ENCODE data around the gene MYNN.

Gene MYNN

GRCh38 chr3:169811631-169812331, 38.6 kb downstream of the MYNN start:
- Mint-ChIP-seq H3K9me3 (peaks cover 16% of the 10 kb centered on the region), H3K27ac (peak overlapping the region; percentile 78 to 90 (median 85)), H3K4me1 (peaks cover 9% of the 10 kb centered on the region), H3K36me3 (ENCODE audit: low read depth) (no peaks in the 10 kb centered on the region), H3K4me3 (peak overlapping the region; percentile 80 to 94 (median 90)), H3K27me3 (ENCODE audit: low read depth) (no peaks in the 10 kb centered on the region)
- TF ChIP-seq CTCF (IDR thresholded peaks at IDR 0.05; ENCODE audit: unreplicated experiment in 3 of 3), result no peak

- H3K36me3 Mint-ChIP-seq (ENCODE audit: low read depth), result no peaks in the 10 kb centered on the region
Observed at GRCh38 chr3:169812332-169813235, 39.4 kb downstream of the MYNN start, which contains the start of the genes LRRC34 and LRRIQ4. Gene LRRC34 (minus strand): TSS chr3:169812904. CDS start chr3:169812548, 356 bp downstream. Gene LRRIQ4 (plus strand): TSS chr3:169812870. CDS start chr3:169821922, 9,052 bp downstream.

DNA sequence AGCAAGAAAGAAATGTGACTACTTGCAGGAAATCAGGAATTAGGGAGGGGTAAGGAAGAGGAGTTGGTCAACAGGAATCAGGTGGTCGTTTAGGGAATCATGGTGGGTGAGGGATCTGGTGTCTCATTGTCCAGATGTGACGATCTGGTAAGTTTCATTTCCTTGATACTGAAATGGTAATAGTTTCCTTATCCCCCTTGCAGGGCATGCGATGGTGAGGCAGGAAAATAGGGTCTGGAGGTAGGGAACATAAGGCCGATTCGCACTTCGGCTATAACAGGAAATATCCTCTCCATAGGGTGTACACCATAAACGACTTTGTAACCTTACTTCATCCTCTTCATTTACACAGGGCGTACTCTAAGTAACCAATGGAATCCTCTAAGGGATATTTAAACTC, 40.1 kb downstream of the MYNN start:
- no peak for TF ChIP-seq CTCF (IDR thresholded peaks at IDR 0.05; ENCODE audit: unreplicated experiment in 3 of 3)
- no peaks in the 10 kb centered on the region for H3K36me3 Mint-ChIP-seq (ENCODE audit: low read depth)
- peak overlapping the region; percentile 67 to 94 (median 80) for H3K4me3 Mint-ChIP-seq
- peaks cover 9% of the 10 kb centered on the region for H3K4me1 Mint-ChIP-seq
- peak overlapping the region; percentile 14 to 64 (median 55) for H3K27ac Mint-ChIP-seq
- H3K9me3 Mint-ChIP-seq, result peaks cover 16% of the 10 kb centered on the region
- no peaks in the 10 kb centered on the region for H3K27me3 Mint-ChIP-seq (ENCODE audit: low read depth)

More at GRCh38 chr3:169812332-169813235, 39.4 kb downstream of the MYNN start, which contains the start of the genes LRRC34 and LRRIQ4:
- peak within 1 kb of the TSS; percentile 80 to 94 (median 90) for H3K4me3 Mint-ChIP-seq
- peaks cover 16% of the 10 kb centered on the region for H3K9me3 Mint-ChIP-seq
- H3K27me3 Mint-ChIP-seq (ENCODE audit: low read depth), result no peaks in the 10 kb centered on the region
- H3K4me1 Mint-ChIP-seq, result peaks cover 9% of the 10 kb centered on the region
- no peak for TF ChIP-seq CTCF (IDR thresholded peaks at IDR 0.05; ENCODE audit: unreplicated experiment in 3 of 3)
- H3K27ac Mint-ChIP-seq, result peak within 1 kb of the TSS; percentile 78 to 90 (median 85)

- H3K4me1 Mint-ChIP-seq, result peaks cover 9% of the 10 kb centered on the region
Observed at GRCh38 chr3:169813757-169814517, 40.7 kb downstream of the MYNN start.

More at GRCh38 chr3:169813757-169814517, 40.7 kb downstream of the MYNN start:
- peak overlapping the region; percentile 67 to 94 (median 80) for H3K4me3 Mint-ChIP-seq
- peaks cover 16% of the 10 kb centered on the region for H3K9me3 Mint-ChIP-seq
- peak overlapping the region in 1 of 3 experiments; percentile 55 for H3K27ac Mint-ChIP-seq
- H3K27me3 Mint-ChIP-seq (ENCODE audit: low read depth), result no peaks in the 10 kb centered on the region
- no peak for TF ChIP-seq CTCF (IDR thresholded peaks at IDR 0.05; ENCODE audit: unreplicated experiment in 3 of 3)
- no peaks in the 10 kb centered on the region for H3K36me3 Mint-ChIP-seq (ENCODE audit: low read depth)
